PC-9 (cell line): ENCODE measurements around the gene PRDM16.

Source experiments
- EZH2 ChIP-seq: fragments of 200-600 bp; sonication (generic); IDR thresholded peaks from 2 replicates; pipeline ENCODE4 v1.8.0; 2017; ENCODE audit warnings: antibody characterized with exemption, low read depth
- TF ChIP-seq, protein P1 (sequence below): fragments of 200-600 bp; sonication (generic); conservative IDR thresholded peaks from 2 replicates; pipeline ENCODE4 v1.6.1; 2017; ENCODE audit warnings: mixed run types, antibody characterized with exemption, mild to moderate bottlenecking, moderate library complexity

DNA sequence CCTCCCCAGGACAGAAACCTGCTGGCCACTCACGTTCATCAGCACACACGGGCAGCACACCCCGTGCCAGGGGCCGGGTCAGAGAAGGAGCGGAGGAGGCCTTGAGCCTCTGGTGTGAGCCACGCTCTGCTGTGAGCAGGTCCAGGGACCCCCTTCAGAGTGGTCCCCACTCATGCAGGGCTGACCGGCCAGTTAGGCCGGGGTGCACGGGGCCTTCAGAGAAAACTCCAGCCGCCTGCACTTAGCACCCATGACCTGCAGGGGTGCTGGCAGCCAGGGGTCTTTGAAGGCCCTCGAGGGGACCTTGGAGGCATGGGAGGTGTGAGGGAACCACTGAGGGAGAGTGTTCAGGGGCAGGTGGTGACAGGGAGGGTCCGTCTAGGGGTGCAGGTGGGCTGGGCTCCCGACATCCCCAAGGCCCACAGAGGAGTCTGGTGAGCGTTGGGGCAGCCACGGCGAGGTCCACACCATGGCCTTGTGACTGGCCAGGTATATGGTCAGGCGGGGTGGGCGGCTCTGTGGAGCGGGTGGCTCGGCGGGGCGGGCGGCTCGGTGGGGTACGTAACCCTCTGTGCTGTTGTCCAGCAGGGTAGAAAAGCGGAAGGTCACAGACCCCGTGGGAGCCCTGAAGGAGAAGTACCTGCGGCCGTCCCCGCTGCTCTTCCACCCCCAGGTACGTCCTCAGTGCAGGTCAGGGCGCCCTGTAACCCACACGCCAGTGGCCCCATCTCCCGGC is 345.1 kb downstream of the PRDM16 start:
- TF ChIP-seq, protein P1, sequence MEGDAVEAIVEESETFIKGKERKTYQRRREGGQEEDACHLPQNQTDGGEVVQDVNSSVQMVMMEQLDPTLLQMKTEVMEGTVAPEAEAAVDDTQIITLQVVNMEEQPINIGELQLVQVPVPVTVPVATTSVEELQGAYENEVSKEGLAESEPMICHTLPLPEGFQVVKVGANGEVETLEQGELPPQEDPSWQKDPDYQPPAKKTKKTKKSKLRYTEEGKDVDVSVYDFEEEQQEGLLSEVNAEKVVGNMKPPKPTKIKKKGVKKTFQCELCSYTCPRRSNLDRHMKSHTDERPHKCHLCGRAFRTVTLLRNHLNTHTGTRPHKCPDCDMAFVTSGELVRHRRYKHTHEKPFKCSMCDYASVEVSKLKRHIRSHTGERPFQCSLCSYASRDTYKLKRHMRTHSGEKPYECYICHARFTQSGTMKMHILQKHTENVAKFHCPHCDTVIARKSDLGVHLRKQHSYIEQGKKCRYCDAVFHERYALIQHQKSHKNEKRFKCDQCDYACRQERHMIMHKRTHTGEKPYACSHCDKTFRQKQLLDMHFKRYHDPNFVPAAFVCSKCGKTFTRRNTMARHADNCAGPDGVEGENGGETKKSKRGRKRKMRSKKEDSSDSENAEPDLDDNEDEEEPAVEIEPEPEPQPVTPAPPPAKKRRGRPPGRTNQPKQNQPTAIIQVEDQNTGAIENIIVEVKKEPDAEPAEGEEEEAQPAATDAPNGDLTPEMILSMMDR, result no peak
- TF ChIP-seq EZH2, result no peak
